ENCODE measurements around the gene WDSUB1. TPM values are rescaled to one million over a fixed set of nuclear protein-coding genes. Genes with fewer than 3 reads are reported as not detected.

The WDSUB1 gene
- total RNA-seq, 1 experiment from 2014 or later: 6.5 TPM

DNA sequence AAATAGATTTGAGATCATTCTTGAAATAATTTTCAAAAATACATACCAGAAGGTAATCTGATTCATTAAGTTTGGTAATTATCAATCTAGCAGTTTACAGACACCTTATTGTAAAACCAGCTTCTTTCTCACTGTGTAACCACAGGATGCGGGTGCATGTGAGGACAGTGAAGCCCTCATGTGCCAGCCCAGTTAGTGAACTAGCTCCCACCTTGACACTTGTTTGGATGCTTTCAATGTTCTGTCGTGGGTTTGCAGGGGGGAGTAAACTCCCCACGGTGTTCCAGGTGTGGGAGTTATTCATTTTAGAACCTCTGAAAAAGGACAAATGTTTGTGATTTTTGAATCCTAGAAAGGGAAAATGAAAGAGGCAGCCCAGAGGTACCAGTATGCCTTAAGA, 59.0 kb downstream of the WDSUB1 start:
- BruUV-seq (replicated peaks): no TSS peak
- ChIA-PET CTCF (interaction anchor here (0.6 to 1.2 kb wide), 2 partner anchors 11 to 171 kb away, joined by 3 read pairs; no protein-coding TSS in a partner anchor), POLR2A (no interaction called here)
- intact Hi-C loops (cut with micrococcal nuclease): no loop called here
- Mint-ChIP-seq H3K9me3 (ENCODE audit: unreplicated experiment) (no peaks in the 10 kb centered on the region), H3K27ac (ENCODE audit: low read depth, unreplicated experiment) (peak overlapping the region; percentile 9), H3K4me3 (ENCODE audit: unreplicated experiment) (no peak overlapping the region), H3K36me3 (ENCODE audit: insufficient read depth, unreplicated experiment) (peaks cover 75% of the 10 kb centered on the region), H3K4me1 (ENCODE audit: insufficient read depth, unreplicated experiment) (peaks cover 11% of the 10 kb centered on the region), H3K27me3 (ENCODE audit: insufficient read depth, unreplicated experiment) (no peaks in the 10 kb centered on the region)
- DNase-seq (ENCODE audit: unreplicated experiment): no peak
- TF ChIP-seq, protein P1, sequence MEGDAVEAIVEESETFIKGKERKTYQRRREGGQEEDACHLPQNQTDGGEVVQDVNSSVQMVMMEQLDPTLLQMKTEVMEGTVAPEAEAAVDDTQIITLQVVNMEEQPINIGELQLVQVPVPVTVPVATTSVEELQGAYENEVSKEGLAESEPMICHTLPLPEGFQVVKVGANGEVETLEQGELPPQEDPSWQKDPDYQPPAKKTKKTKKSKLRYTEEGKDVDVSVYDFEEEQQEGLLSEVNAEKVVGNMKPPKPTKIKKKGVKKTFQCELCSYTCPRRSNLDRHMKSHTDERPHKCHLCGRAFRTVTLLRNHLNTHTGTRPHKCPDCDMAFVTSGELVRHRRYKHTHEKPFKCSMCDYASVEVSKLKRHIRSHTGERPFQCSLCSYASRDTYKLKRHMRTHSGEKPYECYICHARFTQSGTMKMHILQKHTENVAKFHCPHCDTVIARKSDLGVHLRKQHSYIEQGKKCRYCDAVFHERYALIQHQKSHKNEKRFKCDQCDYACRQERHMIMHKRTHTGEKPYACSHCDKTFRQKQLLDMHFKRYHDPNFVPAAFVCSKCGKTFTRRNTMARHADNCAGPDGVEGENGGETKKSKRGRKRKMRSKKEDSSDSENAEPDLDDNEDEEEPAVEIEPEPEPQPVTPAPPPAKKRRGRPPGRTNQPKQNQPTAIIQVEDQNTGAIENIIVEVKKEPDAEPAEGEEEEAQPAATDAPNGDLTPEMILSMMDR (IDR thresholded peaks at IDR 0.05; ENCODE audit: unreplicated experiment): no peak

DNA sequence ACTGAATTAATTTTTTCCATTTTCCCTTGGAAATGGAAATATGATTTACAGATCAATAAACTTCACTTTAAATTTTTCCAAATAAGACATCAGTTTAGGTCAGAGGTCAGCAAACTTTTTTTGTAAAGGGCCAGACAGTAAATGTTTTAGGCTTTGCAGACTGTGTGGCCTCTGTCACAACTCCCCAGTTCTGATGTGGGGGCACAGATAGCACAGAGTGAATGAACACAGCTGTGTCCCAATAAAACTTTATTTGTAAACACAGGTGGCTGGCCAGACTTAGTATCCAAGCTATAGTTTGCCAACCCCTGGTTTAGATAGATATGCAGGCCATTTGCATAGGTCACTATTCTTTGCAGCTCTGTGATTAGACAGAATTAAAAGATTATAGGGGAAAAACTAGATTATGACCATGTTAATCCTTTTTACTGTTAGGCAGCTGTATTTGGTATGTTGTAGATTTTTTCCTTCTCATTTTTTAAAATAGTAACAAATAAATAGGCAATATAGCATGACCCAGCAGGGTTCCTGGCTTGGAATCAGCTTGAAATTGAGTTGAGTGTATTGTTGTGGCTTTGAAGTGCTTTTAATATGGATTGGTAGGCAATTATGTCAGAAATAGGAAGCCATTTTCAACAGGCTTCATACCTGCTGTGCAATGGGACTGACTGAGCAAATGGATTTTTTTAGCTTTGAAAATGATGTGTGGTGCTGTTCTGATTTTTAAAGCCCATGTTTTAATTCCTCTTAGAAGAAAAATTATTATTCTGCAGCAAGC, 59.7 kb downstream of the WDSUB1 start:
- H3K4me3 Mint-ChIP-seq (ENCODE audit: unreplicated experiment): no peak overlapping the region
- H3K27me3 Mint-ChIP-seq (ENCODE audit: insufficient read depth, unreplicated experiment): no peaks in the 10 kb centered on the region
- no TSS peak for BruUV-seq (replicated peaks)
- peaks cover 82% of the 10 kb centered on the region for H3K36me3 Mint-ChIP-seq (ENCODE audit: insufficient read depth, unreplicated experiment)
- peaks cover 5% of the 10 kb centered on the region for H3K4me1 Mint-ChIP-seq (ENCODE audit: insufficient read depth, unreplicated experiment)
- CTCF ChIA-PET: interaction anchor here (0.6 to 1.2 kb wide), 3 partner anchors 12 to 172 kb away, joined by 3 to 4 read pairs (median 3); no protein-coding TSS in a partner anchor
- DNase-seq (ENCODE audit: unreplicated experiment): no peak
- peak overlapping the region; percentile 9 for H3K27ac Mint-ChIP-seq (ENCODE audit: low read depth, unreplicated experiment)
- POLR2A ChIA-PET: no interaction called here
- intact Hi-C loops (cut with micrococcal nuclease): no loop called here
- TF ChIP-seq, protein P1 (IDR thresholded peaks at IDR 0.05; ENCODE audit: unreplicated experiment): no peak
- no peaks in the 10 kb centered on the region for H3K9me3 Mint-ChIP-seq (ENCODE audit: unreplicated experiment)

DNA sequence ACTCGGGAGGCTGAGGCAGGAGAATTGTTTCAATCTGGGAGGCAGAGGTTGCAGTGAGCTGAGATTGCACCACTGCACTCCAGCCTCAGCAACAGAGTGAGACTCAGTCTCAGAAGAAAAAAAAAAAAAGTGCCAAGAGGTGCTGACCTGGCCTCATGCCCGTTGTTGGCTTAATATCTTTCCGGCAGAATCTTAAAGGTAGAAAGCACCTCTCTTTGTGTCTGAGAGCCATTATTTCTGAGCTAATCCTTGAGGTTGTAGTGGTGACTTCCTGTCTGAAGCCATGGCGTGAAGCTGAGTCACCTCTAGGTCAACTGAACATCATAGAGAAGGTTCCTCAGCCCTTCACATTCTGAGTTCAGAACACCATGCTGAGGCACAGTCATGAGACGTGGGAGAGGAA, 60.4 kb downstream of the WDSUB1 start:
- peaks cover 4% of the 10 kb centered on the region for H3K4me1 Mint-ChIP-seq (ENCODE audit: insufficient read depth, unreplicated experiment)
- no peak overlapping the region for H3K4me3 Mint-ChIP-seq (ENCODE audit: unreplicated experiment)
- no TSS peak for BruUV-seq (replicated peaks)
- no peak overlapping the region for H3K27ac Mint-ChIP-seq (ENCODE audit: low read depth, unreplicated experiment)
- ChIA-PET POLR2A (no interaction called here), CTCF (interaction anchor here (0.6 kb wide), 1 partner anchor 51 kb away, joined by 4 read pairs; no protein-coding TSS in a partner anchor)
- DNase-seq (ENCODE audit: unreplicated experiment): peak; percentile 67
- peaks cover 85% of the 10 kb centered on the region for H3K36me3 Mint-ChIP-seq (ENCODE audit: insufficient read depth, unreplicated experiment)
- no peaks in the 10 kb centered on the region for H3K27me3 Mint-ChIP-seq (ENCODE audit: insufficient read depth, unreplicated experiment)
- intact Hi-C loops (cut with micrococcal nuclease): no loop called here
- no peaks in the 10 kb centered on the region for H3K9me3 Mint-ChIP-seq (ENCODE audit: unreplicated experiment)
- TF ChIP-seq, protein P1 (IDR thresholded peaks at IDR 0.05; ENCODE audit: unreplicated experiment): no peak

DNA sequence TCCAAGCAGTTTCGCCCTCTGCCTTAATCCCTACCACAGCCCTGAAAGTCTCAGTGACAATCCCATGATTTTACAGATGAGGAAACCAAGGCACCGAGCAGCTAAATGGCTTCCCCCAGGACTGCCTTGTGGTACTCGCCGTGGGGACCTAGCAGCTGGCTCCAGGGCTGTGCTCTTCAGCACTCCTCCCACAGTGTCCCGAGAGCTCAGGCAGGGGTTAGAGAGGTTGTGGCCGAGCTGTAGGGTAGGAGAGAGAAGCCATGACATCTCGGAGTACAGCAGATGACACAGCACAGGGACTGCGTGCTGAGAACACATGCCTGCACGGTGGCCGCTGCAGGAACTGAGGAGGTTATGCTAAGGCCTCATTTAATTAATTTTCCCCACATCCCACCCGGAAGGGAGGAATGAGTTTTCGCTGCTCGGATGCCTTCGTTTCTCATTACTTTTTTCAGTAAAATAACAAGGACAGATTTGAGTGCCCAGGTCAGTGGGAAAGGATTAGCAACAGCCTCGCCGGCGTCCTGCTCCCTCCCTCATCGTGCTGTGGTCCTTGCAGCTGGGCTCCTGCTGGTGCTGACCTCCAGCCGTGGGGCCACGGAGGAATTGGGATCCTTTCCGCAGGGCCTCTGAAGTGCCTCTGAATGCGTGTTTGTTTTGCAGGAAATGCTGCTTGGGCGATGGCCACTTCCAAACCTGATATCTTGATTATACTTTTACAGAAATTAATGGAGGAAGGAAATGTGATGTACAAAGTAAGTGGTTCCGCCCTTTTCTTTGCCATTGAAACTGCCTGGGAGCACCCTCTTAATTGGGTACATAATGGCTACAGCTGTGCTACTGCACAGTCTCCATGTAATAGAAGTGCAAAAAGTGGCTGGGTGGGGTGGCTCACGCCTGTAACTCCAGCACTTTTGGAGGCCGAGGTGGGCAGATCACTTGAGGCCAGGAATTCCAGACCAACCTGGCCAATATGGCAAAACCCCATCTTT, 61.2 kb downstream of the WDSUB1 start:
- no peaks in the 10 kb centered on the region for H3K27me3 Mint-ChIP-seq (ENCODE audit: insufficient read depth, unreplicated experiment)
- intact Hi-C loops (cut with micrococcal nuclease): no loop called here
- no peak overlapping the region for H3K27ac Mint-ChIP-seq (ENCODE audit: low read depth, unreplicated experiment)
- BruUV-seq (replicated peaks): no TSS peak
- H3K4me3 Mint-ChIP-seq (ENCODE audit: unreplicated experiment): no peak overlapping the region
- POLR2A ChIA-PET: no interaction called here
- peaks cover 4% of the 10 kb centered on the region for H3K4me1 Mint-ChIP-seq (ENCODE audit: insufficient read depth, unreplicated experiment)
- CTCF ChIA-PET: interaction anchor here (0.7 kb wide), 1 partner anchor 220 kb away, joined by 3 read pairs; no protein-coding TSS in a partner anchor
- no peaks in the 10 kb centered on the region for H3K9me3 Mint-ChIP-seq (ENCODE audit: unreplicated experiment)
- no peak for DNase-seq (ENCODE audit: unreplicated experiment)
- TF ChIP-seq, protein P1 (IDR thresholded peaks at IDR 0.05; ENCODE audit: unreplicated experiment): no peak
- H3K36me3 Mint-ChIP-seq (ENCODE audit: insufficient read depth, unreplicated experiment): peaks cover 85% of the 10 kb centered on the region
